GM18508 (cell line): ENCODE data around the gene MEIKIN.
"Not testable (repeated sequence)": the region's sequence is repeated elsewhere in the genome, so short reads cannot be mapped to it uniquely, and the experiment has no call there.

Source experiments
- ATAC-seq: cut with Tn5 transposase; IDR thresholded peaks from one replicate; pipeline ENCODE4 v1.9.1; 2021; ENCODE audit warnings: moderate number of reproducible peaks; ENCODE audit not compliant: insufficient read depth, unreplicated experiment

Gene MEIKIN

GRCh38 chr5:131916481-131916880 lies 29.0 kb downstream of the MEIKIN start:
- ATAC-seq, result no peak

GRCh38 chr5:131914472-131914871 lies 31.0 kb downstream of the MEIKIN start:
- no peak for ATAC-seq

GRCh38 chr5:131913603-131914002 lies 31.9 kb downstream of the MEIKIN start:
- ATAC-seq, result no peak

GRCh38 chr5:131906668-131907067 lies 38.8 kb downstream of the MEIKIN start:
- no peak for ATAC-seq

GRCh38 chr5:131902266-131902665 lies 43.2 kb downstream of the MEIKIN start:
- ATAC-seq, result not testable (repeated sequence)

- ATAC-seq, result no peak
Observed at GRCh38 chr5:131899686-131900085, 45.8 kb downstream of the MEIKIN start.

GRCh38 chr5:131883984-131884383 lies 61.5 kb downstream of the MEIKIN start:
- ATAC-seq, result no peak

- ATAC-seq, result no peak
Observed at GRCh38 chr5:131879705-131880104, 65.8 kb downstream of the MEIKIN start.

GRCh38 chr5:131877873-131878272 lies 67.6 kb downstream of the MEIKIN start:
- ATAC-seq, result no peak

GRCh38 chr5:131871251-131871650 lies 74.2 kb downstream of the MEIKIN start:
- ATAC-seq, result not testable (repeated sequence)

- ATAC-seq, result no peak
Observed at GRCh38 chr5:131867524-131867923, 77.9 kb downstream of the MEIKIN start.

GRCh38 chr5:131863700-131864099 lies 81.8 kb downstream of the MEIKIN start:
- ATAC-seq, result no peak

GRCh38 chr5:131857388-131857787 lies 88.1 kb downstream of the MEIKIN start:
- no peak for ATAC-seq

GRCh38 chr5:131855452-131855851 lies 90.0 kb downstream of the MEIKIN start:
- ATAC-seq, result no peak

- ATAC-seq, result no peak
Observed at GRCh38 chr5:131854134-131854533, 91.3 kb downstream of the MEIKIN start.

- no peak for ATAC-seq
Observed at GRCh38 chr5:131848662-131849061, 96.8 kb downstream of the MEIKIN start.

- no peak for ATAC-seq
Observed at GRCh38 chr5:131846536-131846935, 98.9 kb downstream of the MEIKIN start.

GRCh38 chr5:131845828-131846227 lies 99.6 kb downstream of the MEIKIN start:
- ATAC-seq, result no peak

GRCh38 chr5:131842971-131843370 lies 102.5 kb downstream of the MEIKIN start:
- not testable (repeated sequence) for ATAC-seq

- not testable (repeated sequence) for ATAC-seq
Observed at GRCh38 chr5:131832702-131833101, 112.8 kb downstream of the MEIKIN start.

GRCh38 chr5:131825404-131826013 lies 120.0 kb downstream of the MEIKIN start:
- peak; percentile 77 for ATAC-seq

- no peak for ATAC-seq
Observed at GRCh38 chr5:131824631-131825030, 120.8 kb downstream of the MEIKIN start.

GRCh38 chr5:131821221-131821620 lies 124.2 kb downstream of the MEIKIN start:
- ATAC-seq, result no peak
